Measurements from ENCODE around the gene CYTH3.

- no peak for TF ChIP-seq POLR2A (IDR thresholded peaks at IDR 0.05; ENCODE audit: low read depth, low read length)
- TF ChIP-seq POLR2AphosphoS5 (IDR thresholded peaks at IDR 0.05; ENCODE audit: low read depth, low read length), result no peak
- TF ChIP-seq TAF1 (IDR thresholded peaks at IDR 0.05; ENCODE audit: low read depth, low read length), result no peak
- TF ChIP-seq POU2F2 (IDR thresholded peaks at IDR 0.05; ENCODE audit: low read depth, low read length), result no peak
Observed at GRCh38 chr7:6241607-6241973, 30.8 kb downstream of the CYTH3 start.
